ENCODE results near the gene CERS5. TPM values are rescaled to one million over a fixed set of nuclear protein-coding genes. Genes with fewer than 3 reads are reported as not detected.
A peak's percentile ranks its signal among the peaks of the same experiment; 100 is the strongest.

CERS5 gene
- total and polyA plus RNA-seq, 10 of the 15 experiments (the other 5 are each of a cell fraction or from before 2014, with no cell fraction given) = 6.8 to 50.1 (median 31.8) TPM

DNA sequence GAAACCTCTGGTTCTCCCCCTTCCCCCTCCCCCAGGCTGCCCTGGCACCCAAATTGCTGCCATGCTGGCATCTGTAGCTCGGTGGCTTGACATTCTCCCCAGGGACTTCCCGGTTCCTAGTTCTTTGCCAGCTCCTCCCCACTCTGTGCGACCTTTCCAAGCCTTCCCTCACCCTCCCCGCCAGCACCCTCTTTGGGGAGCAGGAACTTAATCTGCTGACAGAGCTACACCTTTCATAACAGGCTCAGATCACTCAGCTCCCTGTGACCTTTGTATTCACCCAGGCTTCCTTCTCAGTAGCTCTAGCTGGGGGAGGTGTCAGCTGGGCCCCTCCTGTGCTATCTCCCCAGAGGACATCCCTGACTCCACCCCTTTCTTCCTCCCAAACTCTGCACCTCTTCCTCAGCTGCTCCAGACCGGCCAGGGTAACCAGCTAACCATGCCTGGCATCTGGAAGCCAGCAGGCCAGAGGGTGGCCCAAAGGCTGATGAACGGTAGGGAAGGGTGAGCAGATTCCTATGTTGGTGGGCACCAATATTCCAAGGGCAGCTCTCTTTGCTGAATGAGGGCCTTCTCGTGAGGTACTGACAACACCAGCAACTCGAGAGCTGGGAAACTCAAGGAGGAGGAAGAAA lies 56.9 kb downstream of the CERS5 start (continued):
- no peak for TF ChIP-seq STAT3 (IDR thresholded peaks at IDR 0.05; ENCODE audit: low read depth, low read length)
- TF ChIP-seq, protein P1, sequence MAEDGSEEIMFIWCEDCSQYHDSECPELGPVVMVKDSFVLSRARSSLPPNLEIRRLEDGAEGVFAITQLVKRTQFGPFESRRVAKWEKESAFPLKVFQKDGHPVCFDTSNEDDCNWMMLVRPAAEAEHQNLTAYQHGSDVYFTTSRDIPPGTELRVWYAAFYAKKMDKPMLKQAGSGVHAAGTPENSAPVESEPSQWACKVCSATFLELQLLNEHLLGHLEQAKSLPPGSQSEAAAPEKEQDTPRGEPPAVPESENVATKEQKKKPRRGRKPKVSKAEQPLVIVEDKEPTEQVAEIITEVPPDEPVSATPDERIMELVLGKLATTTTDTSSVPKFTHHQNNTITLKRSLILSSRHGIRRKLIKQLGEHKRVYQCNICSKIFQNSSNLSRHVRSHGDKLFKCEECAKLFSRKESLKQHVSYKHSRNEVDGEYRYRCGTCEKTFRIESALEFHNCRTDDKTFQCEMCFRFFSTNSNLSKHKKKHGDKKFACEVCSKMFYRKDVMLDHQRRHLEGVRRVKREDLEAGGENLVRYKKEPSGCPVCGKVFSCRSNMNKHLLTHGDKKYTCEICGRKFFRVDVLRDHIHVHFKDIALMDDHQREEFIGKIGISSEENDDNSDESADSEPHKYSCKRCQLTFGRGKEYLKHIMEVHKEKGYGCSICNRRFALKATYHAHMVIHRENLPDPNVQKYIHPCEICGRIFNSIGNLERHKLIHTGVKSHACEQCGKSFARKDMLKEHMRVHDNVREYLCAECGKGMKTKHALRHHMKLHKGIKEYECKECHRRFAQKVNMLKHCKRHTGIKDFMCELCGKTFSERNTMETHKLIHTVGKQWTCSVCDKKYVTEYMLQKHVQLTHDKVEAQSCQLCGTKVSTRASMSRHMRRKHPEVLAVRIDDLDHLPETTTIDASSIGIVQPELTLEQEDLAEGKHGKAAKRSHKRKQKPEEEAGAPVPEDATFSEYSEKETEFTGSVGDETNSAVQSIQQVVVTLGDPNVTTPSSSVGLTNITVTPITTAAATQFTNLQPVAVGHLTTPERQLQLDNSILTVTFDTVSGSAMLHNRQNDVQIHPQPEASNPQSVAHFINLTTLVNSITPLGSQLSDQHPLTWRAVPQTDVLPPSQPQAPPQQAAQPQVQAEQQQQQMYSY (CRISPR knock-in tag; IDR thresholded peaks at IDR 0.05) = no peak
- peak; percentile 58; the same call in 1 of the 2 replicates for TF ChIP-seq IKZF1 (conservative IDR thresholded peaks at IDR 0.05)
- TF ChIP-seq ZNF622 (IDR thresholded peaks at IDR 0.05) = no peak
- TF ChIP-seq HDGF (IDR thresholded peaks at IDR 0.05) = peak; percentile 33; the same call in 1 of the 2 replicates
- no peak for TF ChIP-seq KLF5 (IDR thresholded peaks at IDR 0.05; ENCODE audit: partially characterized antibody)

DNA sequence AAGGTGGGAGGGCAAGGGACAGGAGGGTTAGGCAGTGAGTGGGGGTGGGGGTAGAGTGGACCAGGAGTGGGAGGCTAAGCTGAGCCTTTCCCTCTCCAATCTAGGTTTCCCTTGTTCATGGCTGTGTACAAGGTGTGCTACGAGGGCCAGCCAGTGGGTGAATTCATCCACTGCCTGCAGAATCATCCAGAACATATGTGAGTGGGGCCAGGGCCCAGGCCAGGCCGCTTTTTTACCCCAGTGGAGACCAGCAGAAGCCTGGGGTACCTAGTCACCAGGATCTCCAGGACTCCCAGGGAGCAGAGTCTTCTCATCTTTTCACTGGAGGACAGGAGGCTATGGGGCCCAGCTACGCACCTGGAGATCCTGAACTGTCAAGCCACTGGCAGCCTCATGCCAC lies 57.9 kb downstream of the CERS5 start:
- CTCF ChIA-PET = interaction anchor here (0.6 to 13.0 kb wide), 17 partner anchors 12 to 306 kb away, joined by 3 to 257 read pairs (median 19); partner anchors contain the start of genes CERS5, RACGAP1 and SMARCD1
- RAD21 ChIA-PET (ENCODE audit: unreplicated experiment) = interaction anchor here (0.6 to 4.3 kb wide), 7 partner anchors 9 to 270 kb away, joined by 3 to 66 read pairs (median 5); partner anchors contain the start of gene SMARCD1
- 80% methylated on average over 3 of the region's 3 CpGs for WGBS (ENCODE audit: insufficient coverage, insufficient replicate concordance, low lambda C conversion rate, missing lambda C conversion rate)
- Histone ChIP-seq H3K4me1 (ENCODE audit: control insufficient read depth, insufficient read depth, low read length) (peaks cover 20% of the 10 kb centered on the region), H3K36me3 (ENCODE audit: control insufficient read depth in 2 of 2, insufficient read depth in 2 of 2, low read length in 1 of 2) (no peaks in the 10 kb centered on the region; a peak in 1 of 4 replicates), H3K4me2 (ENCODE audit: control insufficient read depth, insufficient read depth) (no peak overlapping the region; the same call in 1 of the 2 replicates), H3K27ac (ENCODE audit: control insufficient read depth, insufficient read depth) (no peak overlapping the region), H3K79me2 (ENCODE audit: control insufficient read depth, insufficient read depth, low read length) (peaks cover 19% of the 10 kb centered on the region), H3K27me3 (replicated peaks in 1 of 2; ENCODE audit: control insufficient read depth in 2 of 2, insufficient read depth in 2 of 2, low read length in 1 of 2) (no peaks in the 10 kb centered on the region), H3K4me3 (no peak overlapping the region), H3K9me3 (replicated peaks; ENCODE audit: control insufficient read depth, insufficient read depth, low read length) (no peaks in the 10 kb centered on the region), H2AFZ (ENCODE audit: control insufficient read depth, low read depth, low read length) (no peak overlapping the region), H3K9ac (ENCODE audit: control insufficient read depth, insufficient read depth, low read length) (no peak overlapping the region), H4K20me1 (ENCODE audit: control insufficient read depth, insufficient read depth) (no peaks in the 10 kb centered on the region)
- POLR2A ChIA-PET = interaction anchor here (0.6 to 5.0 kb wide), 5 partner anchors 22 to 112 kb away, joined by 3 to 72 read pairs (median 23); partner anchors contain the start of genes CERS5 and SMARCD1
- ATAC-seq = no peak
- in situ Hi-C loops (cut with MboI) = no loop called here
- no peak for DNase-seq (ENCODE audit: low read depth, low spot score)
- no TSS peak for BruUV-seq (replicated peaks)
- FAIRE-seq = no peak
- intact Hi-C loops (cut with micrococcal nuclease; ENCODE audit: unreplicated experiment) = no loop called here
- SMC1A ChIA-PET (ENCODE audit: uncharacterized antibody, unreplicated experiment) = interaction anchor here (1.0 to 4.8 kb wide), 14 partner anchors 8 to 358 kb away, joined by 3 to 36 read pairs (median 9); partner anchors contain the start of gene CERS5
- TF ChIP-seq, protein P2, sequence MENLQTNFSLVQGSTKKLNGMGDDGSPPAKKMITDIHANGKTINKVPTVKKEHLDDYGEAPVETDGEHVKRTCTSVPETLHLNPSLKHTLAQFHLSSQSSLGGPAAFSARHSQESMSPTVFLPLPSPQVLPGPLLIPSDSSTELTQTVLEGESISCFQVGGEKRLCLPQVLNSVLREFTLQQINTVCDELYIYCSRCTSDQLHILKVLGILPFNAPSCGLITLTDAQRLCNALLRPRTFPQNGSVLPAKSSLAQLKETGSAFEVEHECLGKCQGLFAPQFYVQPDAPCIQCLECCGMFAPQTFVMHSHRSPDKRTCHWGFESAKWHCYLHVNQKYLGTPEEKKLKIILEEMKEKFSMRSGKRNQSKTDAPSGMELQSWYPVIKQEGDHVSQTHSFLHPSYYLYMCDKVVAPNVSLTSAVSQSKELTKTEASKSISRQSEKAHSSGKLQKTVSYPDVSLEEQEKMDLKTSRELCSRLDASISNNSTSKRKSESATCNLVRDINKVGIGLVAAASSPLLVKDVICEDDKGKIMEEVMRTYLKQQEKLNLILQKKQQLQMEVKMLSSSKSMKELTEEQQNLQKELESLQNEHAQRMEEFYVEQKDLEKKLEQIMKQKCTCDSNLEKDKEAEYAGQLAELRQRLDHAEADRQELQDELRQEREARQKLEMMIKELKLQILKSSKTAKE (IDR thresholded peaks at IDR 0.05; ENCODE audit: low read depth, poor library complexity, severe bottlenecking) = no peak
- TF ChIP-seq, protein P3, sequence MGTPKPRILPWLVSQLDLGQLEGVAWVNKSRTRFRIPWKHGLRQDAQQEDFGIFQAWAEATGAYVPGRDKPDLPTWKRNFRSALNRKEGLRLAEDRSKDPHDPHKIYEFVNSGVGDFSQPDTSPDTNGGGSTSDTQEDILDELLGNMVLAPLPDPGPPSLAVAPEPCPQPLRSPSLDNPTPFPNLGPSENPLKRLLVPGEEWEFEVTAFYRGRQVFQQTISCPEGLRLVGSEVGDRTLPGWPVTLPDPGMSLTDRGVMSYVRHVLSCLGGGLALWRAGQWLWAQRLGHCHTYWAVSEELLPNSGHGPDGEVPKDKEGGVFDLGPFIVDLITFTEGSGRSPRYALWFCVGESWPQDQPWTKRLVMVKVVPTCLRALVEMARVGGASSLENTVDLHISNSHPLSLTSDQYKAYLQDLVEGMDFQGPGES (IDR thresholded peaks at IDR 0.05) = no peak
- TF ChIP-seq KDM1A (IDR thresholded peaks at IDR 0.05; ENCODE audit: borderline replicate concordance) (no peak), ZBED1 (IDR thresholded peaks at IDR 0.05; ENCODE audit: borderline replicate concordance) (no peak), SPI1 (IDR thresholded peaks at IDR 0.05; ENCODE audit: borderline replicate concordance, insufficient read depth, low read depth, low read length) (no peak), ZNF622 (IDR thresholded peaks at IDR 0.05) (no peak), TAF1 (IDR thresholded peaks at IDR 0.05; ENCODE audit: borderline replicate concordance, low read depth, low read length) (no peak), RELA (IDR thresholded peaks at IDR 0.05; ENCODE audit: borderline replicate concordance, partially characterized antibody) (no peak), CHD2 (IDR thresholded peaks at IDR 0.05; ENCODE audit: borderline replicate concordance, low read depth, low read length) (no peak), SMAD1 (IDR thresholded peaks at IDR 0.05; ENCODE audit: low read depth, partially characterized antibody) (no peak)
